Endodermal cell (in vitro differentiated cells): ENCODE measurements around the gene SLX4IP. TPM values are rescaled to one million over a fixed set of nuclear protein-coding genes. Genes with fewer than 3 reads are reported as not detected.

Experiments used
- DNase-seq: peaks from one replicate; pipeline ENCODE4 v3.0.0-alpha.2; 2017
- H3K27ac ChIP-seq: 2 replicates; pipeline ENCODE4 v1.5.1; 2013; ENCODE audit warnings: mild to moderate bottlenecking, low read depth, low read length, moderate library complexity
- H3K27me3 ChIP-seq: 2 replicates; pipeline ENCODE4 v1.6.1; 2013; ENCODE audit warnings: mild to moderate bottlenecking, low read length, moderate library complexity; ENCODE audit not compliant: insufficient read depth, control insufficient read depth, poor library complexity, severe bottlenecking
- H3K36me3 ChIP-seq: 2 replicates; pipeline ENCODE4 v1.7.0; 2013; ENCODE audit warnings: mild to moderate bottlenecking, low read length, moderate library complexity; ENCODE audit not compliant: control insufficient read depth, insufficient read depth
- H3K4me1 ChIP-seq: one replicate; pipeline ENCODE4 v1.7.0; 2013; ENCODE audit warnings: low read length; ENCODE audit not compliant: control insufficient read depth, insufficient read depth
- H3K4me3 ChIP-seq: 2 replicates; pipeline ENCODE4 v1.5.1; 2013; ENCODE audit warnings: mild to moderate bottlenecking, low read length, moderate library complexity
- H3K9ac ChIP-seq: 2 replicates; pipeline ENCODE4 v1.6.1; 2013; ENCODE audit warnings: mild to moderate bottlenecking, low read length, moderate library complexity; ENCODE audit not compliant: poor library complexity, severe bottlenecking; ENCODE audit errors: extremely low read depth
- H3K9me3 ChIP-seq: 2 replicates; pipeline ENCODE4 v1.6.1; 2013; ENCODE audit warnings: mild to moderate bottlenecking, low read length, moderate library complexity; ENCODE audit not compliant: control insufficient read depth
- H3K27ac Mint-ChIP-seq: 2 replicates; pipeline ENCODE4 v1.8.0; 2020; ENCODE audit warnings: mixed read lengths
- H3K27me3 Mint-ChIP-seq: 2 replicates; pipeline ENCODE4 v1.8.0; 2021; ENCODE audit warnings: mild to moderate bottlenecking, mixed read lengths; ENCODE audit not compliant: insufficient read depth
- H3K36me3 Mint-ChIP-seq: 2 replicates; pipeline ENCODE4 v1.8.0; 2020; ENCODE audit warnings: low read depth, mixed read lengths
- H3K4me1 Mint-ChIP-seq: 2 replicates; pipeline ENCODE4 v1.8.0; 2020; ENCODE audit warnings: mixed read lengths
- H3K4me3 Mint-ChIP-seq: 2 replicates; pipeline ENCODE4 v1.8.0; 2020; ENCODE audit warnings: mild to moderate bottlenecking, moderate library complexity, mixed read lengths
- H3K9me3 Mint-ChIP-seq: 2 replicates; pipeline ENCODE4 v1.8.0; 2020; ENCODE audit warnings: mild to moderate bottlenecking, mixed read lengths
- WGBS, 2 experiments: methylation state at CpG; one replicate each; pipeline versions ENCODE4 v1.1.5 to v1.1.7; 2013; ENCODE audit warnings: missing lambda C conversion rate in 2 of 2, mixed read lengths in 1 of 2; ENCODE audit not compliant: insufficient coverage in 1 of 2, insufficient read length in 1 of 2; 5-methylcytosine and 5-hydroxymethylcytosine counted together
- total RNA-seq, 2 donors: library from RNA; stranded (reverse); fragmentation: NEBNext Ultra II Directional in 1 of 2; extraction: Animal tissue kit (Norgen Biotek cat#: 25700) in 1 of 2; gene quantifications; 2 replicates in 1 of 2; 3 replicates in 1 of 2; pipeline ENCODE4 v1.2.1, GENCODE V29; 2021
- TF ChIP-seq, protein P1 (sequence below): fragments of 200-600 bp; sonication (generic); conservative IDR thresholded peaks from 2 replicates; pipeline ENCODE4 v1.5.0; 2021; ENCODE audit warnings: antibody characterized with exemption, mild to moderate bottlenecking

Gene SLX4IP
- total RNA-seq, 2 donors from 2014 or later, result 9.2 to 9.5 TPM

DNA sequence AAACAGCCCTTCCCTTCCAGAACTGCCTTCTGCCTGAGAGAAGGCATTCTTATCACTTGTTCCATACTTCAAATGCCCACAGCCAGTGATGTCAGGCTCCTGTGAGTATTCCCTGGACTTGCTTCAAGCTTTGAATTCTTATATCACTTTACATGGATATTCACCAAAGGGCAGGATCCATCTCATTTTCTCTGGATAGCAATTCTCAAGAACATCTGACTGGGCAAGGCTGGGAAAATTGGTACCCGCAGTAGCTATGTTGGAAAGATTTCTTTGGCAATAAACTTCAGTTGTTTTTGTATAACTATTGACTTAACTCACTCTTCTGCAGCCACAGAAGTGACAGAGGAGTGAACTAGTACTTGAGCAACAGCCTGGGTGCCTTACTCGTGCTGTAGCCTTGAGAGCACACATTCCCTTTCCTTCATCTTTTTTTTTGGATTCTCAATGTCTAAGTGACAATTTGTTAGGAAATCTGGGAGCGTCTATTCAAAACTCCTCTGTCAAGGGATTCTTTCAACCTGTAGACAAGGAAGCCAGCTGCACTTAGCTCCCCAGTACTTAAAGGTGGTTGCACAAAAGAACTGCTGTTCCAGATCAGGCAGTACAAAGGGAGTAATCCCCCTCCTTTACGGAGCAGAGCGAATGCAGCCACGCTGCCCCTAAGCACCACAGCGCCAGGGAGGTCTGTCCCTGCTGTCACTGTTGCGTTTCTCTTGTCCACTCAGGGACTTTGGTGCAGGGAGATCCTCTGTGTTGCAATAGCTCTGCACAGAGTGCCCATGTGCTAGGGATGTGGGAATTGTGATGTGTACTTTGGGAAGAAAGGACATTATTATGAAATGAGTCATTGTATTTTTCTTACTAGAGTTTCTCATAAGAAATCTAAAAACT is 169.1 kb downstream of the SLX4IP start:
- no peaks in the 10 kb centered on the region for H3K4me1 Mint-ChIP-seq

GRCh38 chr20:10604865-10605440 is 169.8 kb downstream of the SLX4IP start:
- peak overlapping the region; percentile 74 for H3K27ac ChIP-seq
- no peak overlapping the region for H3K4me3 Mint-ChIP-seq

More for the DNA sequence above, 169.1 kb downstream of the SLX4IP start:
- Mint-ChIP-seq H3K4me3 (no peak overlapping the region), H3K9me3 (no peaks in the 10 kb centered on the region), H3K36me3 (peaks cover 12% of the 10 kb centered on the region), H3K27ac (no peak overlapping the region), H3K27me3 (no peaks in the 10 kb centered on the region)
- Histone ChIP-seq H3K36me3 (peaks cover 9% of the 10 kb centered on the region), H3K9ac (no peak overlapping the region), H3K9me3 (no peaks in the 10 kb centered on the region), H3K4me1 (no peaks in the 10 kb centered on the region), H3K4me3 (no peak overlapping the region), H3K27ac (peak overlapping the region; percentile 74), H3K27me3 (no peaks in the 10 kb centered on the region)
- 78 to 92% methylated on average over 4 to 8 of the region's 8 CpGs for WGBS, 2 experiments
- no peak for DNase-seq
- TF ChIP-seq, protein P1, sequence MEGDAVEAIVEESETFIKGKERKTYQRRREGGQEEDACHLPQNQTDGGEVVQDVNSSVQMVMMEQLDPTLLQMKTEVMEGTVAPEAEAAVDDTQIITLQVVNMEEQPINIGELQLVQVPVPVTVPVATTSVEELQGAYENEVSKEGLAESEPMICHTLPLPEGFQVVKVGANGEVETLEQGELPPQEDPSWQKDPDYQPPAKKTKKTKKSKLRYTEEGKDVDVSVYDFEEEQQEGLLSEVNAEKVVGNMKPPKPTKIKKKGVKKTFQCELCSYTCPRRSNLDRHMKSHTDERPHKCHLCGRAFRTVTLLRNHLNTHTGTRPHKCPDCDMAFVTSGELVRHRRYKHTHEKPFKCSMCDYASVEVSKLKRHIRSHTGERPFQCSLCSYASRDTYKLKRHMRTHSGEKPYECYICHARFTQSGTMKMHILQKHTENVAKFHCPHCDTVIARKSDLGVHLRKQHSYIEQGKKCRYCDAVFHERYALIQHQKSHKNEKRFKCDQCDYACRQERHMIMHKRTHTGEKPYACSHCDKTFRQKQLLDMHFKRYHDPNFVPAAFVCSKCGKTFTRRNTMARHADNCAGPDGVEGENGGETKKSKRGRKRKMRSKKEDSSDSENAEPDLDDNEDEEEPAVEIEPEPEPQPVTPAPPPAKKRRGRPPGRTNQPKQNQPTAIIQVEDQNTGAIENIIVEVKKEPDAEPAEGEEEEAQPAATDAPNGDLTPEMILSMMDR, result no peak

DNA sequence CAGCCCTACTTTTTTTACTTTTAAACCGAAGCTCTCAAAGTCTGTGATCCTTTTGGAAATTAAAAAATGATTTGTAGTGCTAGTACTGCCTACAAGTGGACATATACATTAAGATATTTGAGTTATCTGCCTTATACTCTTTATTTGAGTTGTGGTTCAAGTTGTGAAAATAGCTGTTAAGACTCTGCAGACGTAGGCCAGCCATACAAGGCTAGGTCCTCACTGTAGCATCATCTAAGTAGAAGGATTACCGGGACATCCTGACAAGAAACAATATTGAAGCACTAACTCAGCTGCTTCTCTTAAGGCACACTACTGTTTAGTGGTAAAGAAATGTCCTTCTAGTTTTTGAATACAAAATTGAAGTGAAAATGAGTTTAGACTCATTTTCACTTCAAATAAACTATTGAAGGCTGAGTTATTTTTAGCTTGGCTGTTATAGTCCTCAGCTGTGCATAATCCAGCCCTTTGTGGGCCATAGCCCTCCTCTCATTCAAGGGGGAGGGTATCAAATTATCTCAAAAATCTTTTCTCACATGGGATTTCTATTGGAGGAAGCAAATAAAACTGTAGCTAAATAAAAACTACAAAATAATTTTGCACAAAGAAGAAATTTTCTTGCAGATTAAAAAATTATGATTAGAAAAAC is 170.6 kb downstream of the SLX4IP start:
- Mint-ChIP-seq H3K36me3 (peaks cover 12% of the 10 kb centered on the region), H3K27me3 (no peaks in the 10 kb centered on the region), H3K4me3 (no peak overlapping the region), H3K9me3 (no peaks in the 10 kb centered on the region), H3K4me1 (no peaks in the 10 kb centered on the region), H3K27ac (no peak overlapping the region)
- no peaks in the 10 kb centered on the region for H3K4me1 ChIP-seq
- H3K27ac ChIP-seq, result no peak overlapping the region
- no peak for DNase-seq
- no peak overlapping the region for H3K9ac ChIP-seq
- 96 to 100% methylated on average over 2 to 3 of the region's 3 CpGs for WGBS, 2 experiments
- no peaks in the 10 kb centered on the region for H3K9me3 ChIP-seq
- H3K36me3 ChIP-seq, result peaks cover 9% of the 10 kb centered on the region
- no peaks in the 10 kb centered on the region for H3K27me3 ChIP-seq
- H3K4me3 ChIP-seq, result no peak overlapping the region
- TF ChIP-seq, protein P1, result no peak

More at GRCh38 chr20:10604865-10605440, 169.8 kb downstream of the SLX4IP start:
- Mint-ChIP-seq H3K27me3 (no peaks in the 10 kb centered on the region), H3K4me1 (no peaks in the 10 kb centered on the region), H3K36me3 (peaks cover 12% of the 10 kb centered on the region), H3K27ac (no peak overlapping the region), H3K9me3 (no peaks in the 10 kb centered on the region)
- H3K4me1 ChIP-seq, result no peaks in the 10 kb centered on the region
- peaks cover 9% of the 10 kb centered on the region for H3K36me3 ChIP-seq
- H3K9me3 ChIP-seq, result no peaks in the 10 kb centered on the region
- H3K9ac ChIP-seq, result no peak overlapping the region
- no peaks in the 10 kb centered on the region for H3K27me3 ChIP-seq
- DNase-seq, result no peak
- TF ChIP-seq, protein P1, result no peak
- no peak overlapping the region for H3K4me3 ChIP-seq
- WGBS, 2 experiments, result 100% methylated on average over 2 of the region's 2 CpGs; no CpG with 5 or more reads in 1 of the 2 experiments
